SW 1271 (cell line): ENCODE measurements around the gene SLITRK3.
"Not testable (repeated sequence)": the region's sequence is repeated elsewhere in the genome, so short reads cannot be mapped to it uniquely, and the experiment has no call there.

Source experiments
- DNase-seq, 2 experiments: peaks; one replicate each; lab custom pipeline; 2025; lab: John Stamatoyannopoulos, UW

The SLITRK3 gene

DNA sequence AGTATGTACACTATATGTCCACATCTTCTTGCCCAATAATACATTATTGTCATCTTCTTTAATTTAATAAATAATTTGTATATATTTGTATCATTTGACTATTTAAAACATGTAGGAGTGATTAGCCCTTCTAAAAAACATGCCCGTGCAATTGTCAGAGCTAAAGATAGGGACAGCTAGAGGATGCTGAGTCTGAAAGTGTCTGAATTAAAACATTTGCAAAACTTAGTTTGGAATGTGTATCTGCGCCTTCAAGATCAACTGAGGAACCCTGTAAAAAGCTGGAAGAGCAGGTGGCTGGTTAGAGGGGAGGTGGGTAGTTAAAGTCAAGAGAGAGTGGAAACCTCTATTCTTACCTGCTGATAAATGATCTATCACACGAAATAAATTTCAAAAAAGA is 4.7 kb downstream of the SLITRK3 start:
- DNase-seq: no peak

DNA sequence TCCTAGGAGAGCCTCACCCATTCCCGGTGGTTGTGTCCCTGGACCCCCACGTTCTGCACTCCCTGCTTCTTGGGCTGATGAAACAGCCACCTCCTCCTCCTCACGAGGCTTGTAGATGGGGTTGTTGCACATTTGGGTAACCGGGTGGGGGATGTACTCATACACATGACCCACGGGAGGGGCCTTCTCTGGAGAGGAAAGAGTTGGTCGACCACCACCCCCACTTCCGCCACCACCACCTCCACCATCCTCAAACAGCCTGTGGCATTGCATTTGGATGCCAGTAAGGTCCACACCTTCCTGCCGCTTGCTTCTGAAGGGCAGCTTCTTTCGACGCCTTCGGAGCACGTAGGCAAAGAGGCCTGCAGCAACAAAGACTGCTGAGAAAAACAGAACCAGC is 7.7 kb downstream of the SLITRK3 start:
- DNase-seq: no peak

DNA sequence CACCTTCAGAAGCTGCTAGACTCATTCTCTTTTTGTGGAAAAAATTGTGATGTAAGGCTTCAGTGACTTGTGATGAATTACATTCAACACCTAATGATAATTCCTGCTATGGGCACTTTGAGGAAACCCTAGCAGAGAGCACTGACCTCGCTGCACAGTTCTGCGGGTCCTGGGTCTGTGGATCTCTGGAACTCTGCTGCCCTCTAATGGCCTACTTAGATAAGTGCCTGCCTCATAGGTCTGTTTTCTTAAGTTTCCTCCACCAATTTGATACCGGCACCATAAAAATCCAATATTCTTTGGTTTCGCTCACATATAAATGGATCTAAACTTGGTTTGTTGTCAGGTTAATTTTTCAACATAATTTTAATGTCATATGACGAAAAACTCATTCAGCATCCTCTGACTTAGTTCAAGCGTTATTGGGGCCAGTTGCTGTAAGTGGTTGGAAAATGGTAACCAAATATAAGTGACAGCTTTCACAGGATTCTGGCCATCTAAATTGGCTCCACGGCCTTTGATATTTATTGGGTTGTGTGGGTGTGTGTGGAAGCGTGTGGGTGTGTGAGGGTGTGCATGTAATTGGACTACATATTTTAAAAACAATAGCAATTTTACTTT is 10.4 kb downstream of the SLITRK3 start:
- DNase-seq: peak in 1 of 2 experiments; percentile 69

DNA sequence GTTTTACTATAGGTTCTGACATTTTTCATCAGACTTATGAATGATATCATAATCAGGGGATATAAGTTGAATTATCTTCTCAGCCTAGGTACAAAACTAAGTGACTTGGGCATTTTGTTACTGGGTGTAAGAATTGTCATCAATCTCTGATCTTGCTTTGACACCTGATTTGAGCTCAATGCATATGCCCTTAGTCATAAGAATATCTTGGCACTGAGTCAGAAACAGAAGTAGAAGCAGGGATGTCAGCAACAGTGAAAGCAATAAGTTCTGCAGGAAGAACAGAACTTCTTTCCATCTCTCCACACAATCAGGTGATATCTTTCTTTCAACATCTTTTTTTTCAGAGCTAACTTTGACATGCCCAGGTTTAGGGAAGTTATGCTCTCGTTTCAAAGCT is 14.6 kb downstream of the SLITRK3 start:
- peak in 1 of 2 experiments; percentile 17 for DNase-seq

DNA sequence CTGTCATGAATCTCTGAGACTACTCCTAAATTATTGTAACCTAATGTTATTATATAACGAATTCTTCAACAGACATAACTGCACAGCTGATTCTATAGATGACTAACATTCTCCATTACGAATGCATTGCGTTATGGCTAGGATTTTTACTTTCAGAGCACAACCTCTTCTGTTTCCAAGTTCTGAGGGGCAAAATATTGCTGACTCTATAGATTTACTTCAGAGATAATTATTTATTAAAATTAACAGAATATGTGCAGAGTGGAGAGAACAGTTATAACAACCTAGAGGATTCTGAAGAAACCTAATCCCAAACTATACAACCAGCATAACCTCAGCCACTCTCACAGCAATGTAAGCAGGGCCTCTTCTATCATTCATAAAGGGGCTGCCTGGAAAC is 25.9 kb downstream of the SLITRK3 start:
- no peak for DNase-seq

DNA sequence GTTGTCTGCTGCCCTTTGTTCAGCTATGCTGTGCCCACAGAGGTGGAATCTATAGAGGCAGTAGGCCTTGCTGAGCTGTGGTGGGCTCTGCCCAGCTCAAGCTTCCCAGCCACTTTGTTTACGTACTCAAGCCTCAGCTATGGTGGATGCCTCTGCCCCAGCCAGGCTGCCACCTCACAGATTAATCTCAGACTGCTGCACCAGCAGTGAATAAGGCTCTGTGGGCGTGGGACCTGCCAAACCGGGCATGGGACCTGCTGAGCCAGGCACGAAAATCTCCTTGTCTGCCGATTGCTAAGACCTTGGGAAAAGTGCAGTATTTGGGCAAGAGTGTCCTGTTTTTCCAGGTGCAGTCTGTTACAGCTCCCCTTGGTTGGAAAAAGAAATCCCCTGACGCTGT is 26.8 kb downstream of the SLITRK3 start:
- DNase-seq: no peak

DNA sequence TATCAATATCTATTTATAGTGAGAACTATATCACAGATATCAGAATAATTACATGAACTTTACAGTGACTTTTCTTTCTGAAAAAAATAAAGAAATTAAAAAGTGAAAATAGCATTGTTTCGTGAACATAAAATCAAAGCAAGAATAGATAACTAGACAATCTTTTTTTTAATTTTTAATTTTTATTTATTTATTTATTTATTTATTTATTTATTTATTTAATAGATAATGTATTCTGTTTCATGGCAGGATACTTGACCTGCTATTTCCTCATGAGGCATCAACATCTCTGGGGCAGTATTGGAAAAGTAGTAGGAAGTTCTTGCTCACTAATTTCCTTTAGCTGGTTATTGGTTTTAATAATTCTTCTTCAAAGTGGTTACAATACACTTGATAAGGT is 33.3 kb downstream of the SLITRK3 start:
- no peak for DNase-seq

DNA sequence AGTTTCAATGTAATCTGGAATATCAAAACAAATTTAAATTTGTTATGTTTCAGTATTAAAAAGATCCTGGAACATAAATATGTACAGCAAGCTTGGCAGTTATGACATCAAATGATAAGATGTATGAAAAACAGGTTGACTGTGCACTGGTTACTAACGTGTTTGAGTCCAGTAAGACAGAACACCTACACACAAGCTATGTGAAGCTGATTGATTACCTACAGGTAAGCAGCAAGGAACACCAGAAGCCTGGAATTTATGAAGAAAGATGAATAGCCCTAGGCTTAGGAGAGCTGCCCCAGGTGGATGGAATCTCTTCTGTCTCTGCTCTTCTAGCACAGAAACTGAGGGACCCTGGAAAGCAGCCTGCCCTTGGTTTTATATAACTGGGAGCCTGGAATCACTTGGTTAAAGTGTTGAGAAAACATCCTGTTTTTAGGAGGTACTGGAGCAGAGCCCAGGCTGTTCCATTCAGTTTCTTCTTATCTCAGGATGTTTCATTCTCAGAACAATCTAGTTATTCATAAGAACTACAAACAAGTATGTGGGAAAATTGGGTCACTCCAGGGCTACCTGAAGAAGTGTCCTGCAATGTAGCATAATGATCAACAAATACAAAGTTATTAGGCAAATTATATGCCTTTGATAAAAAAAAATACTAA is 36.3 kb downstream of the SLITRK3 start:
- DNase-seq: no peak

DNA sequence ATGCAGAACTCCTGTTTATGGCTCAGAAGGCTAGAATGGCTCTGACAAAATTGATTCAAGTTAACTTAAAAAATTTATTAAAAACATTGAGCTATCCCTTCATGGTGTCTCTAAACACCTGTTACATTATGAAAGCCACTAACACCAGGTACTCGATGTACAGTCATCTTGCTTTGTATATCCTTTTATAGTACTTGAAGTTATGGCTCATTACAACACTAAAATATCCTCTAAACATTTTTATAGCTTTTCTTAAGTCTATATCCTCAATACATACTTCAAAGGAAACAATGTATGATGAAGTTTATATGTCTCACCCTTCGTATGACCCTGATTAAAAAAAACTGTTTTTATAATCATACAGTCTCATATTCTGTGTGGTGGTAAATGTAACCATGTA is 38.2 kb downstream of the SLITRK3 start:
- DNase-seq: no peak

DNA sequence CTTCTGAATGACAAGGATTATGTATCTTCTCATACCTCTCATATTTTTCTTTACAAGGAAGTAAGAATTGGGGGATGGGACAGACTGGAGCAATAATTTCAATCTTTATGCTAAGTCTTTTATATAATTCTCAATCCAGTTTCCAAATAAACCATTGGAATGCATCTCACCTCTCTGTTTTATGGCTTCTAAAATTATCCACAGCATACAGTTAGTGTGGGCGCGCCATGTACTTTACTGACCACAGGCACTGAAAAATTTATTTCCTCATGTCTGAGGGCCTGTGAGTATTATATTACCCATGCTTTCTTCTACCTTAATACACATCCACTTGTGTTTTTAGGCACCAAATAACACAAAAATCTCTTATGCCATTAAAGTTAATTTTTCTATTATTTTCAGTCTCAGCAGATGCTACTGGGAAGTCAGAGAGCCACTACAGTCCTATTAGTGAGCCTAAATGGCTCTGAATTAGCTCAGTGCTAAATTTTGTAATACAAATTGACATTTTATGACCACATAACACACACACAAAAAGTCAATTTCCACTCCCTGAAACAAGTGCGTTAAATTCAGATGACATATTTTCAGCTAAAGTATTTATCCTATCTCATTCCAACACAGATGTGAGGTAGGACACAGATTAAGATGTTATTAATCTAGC is 39.3 kb downstream of the SLITRK3 start:
- DNase-seq: no peak

DNA sequence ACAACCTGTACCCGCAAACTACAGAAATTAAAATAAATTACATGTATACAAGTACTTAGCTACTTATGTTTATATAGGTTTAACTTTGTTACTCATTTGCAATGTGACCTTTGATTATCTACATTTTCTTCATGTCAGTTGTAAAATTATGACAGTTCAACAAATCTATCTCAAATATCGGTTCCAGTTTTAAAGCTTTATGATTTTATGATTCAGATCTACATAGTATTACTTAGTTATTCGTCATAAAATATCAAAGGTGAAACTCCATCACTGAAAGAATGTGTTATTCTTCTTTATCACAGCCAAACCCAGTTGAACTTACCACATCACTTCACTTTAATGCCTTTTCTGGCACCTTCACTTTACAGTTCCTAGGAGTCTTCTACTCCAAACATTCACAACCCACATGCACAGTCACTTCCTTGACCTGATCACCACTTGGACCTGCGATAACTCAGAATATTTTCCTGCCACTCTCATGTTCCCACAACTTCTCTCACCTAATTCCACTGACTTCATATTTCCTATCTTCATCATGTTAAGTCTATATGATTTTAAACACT is 47.2 kb downstream of the SLITRK3 start:
- DNase-seq: no peak

DNA sequence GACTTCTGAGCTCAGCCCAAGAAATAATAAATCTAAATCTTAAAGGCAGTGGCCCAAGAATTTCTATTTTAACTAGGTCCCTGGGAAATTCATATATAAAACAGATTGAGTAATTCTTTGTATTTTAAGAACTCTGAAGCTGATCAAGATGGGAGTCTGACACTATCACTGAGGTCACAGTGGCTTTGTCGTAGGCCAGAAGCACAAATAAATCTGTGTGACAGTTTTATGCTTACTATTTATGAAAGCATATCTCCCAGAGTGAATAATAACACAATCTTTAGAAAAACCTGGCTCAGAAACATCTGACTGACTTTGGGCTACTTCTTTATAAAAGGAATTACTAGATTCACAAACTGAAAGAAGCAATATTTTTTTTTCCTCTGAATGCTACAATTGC is 51.9 kb downstream of the SLITRK3 start:
- DNase-seq: no peak

DNA sequence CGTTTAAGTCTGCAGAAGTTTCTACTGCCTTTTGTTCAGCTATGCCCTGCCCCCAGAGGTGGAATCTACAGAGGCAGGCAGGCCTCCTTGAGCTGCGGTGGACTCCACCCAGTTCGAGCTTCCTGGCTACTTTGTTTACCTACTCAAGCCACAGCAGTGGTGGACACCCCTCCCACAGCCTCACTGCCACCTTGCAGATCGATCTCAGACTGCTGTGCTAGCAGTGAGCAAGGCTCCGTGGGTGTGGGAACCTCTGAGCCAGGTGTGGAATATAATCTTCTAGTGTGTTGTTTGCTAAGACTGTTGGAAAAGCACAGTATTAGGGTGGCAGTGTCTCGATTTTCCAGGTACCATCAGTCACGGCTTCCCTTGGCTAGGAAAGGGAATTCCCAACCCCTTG is 56.3 kb downstream of the SLITRK3 start:
- not testable (repeated sequence) for DNase-seq
